ENCODE measurements around the gene PCTP. TPM values are rescaled to one million over a fixed set of nuclear protein-coding genes. Genes with fewer than 3 reads are reported as not detected.

PCTP gene
- total and polyA plus RNA-seq, 4 donors: 4.9 to 16.9 (median 10.0) TPM

DNA sequence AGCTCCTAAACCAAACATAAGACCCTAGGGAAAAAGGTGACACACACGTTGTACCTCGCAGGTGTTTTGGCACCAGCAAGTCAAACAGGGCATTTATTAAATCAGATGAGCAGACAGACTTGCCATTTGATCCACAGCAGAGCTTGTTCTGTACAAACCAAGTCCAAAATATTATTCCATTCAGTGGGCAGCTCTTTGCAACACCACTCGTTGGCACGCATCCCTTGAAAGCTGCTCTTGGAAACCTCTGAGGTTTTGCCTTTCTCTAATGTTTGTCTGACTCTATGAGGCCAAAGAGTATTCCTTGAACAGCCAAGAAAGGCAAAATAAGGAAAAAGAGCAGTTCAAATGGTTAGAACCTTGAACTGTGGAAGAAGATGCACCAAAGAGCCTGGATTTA is 40.9 kb upstream of the PCTP start:
- DNase-seq: peak in 1 of 2 donors; percentile 53
- Histone ChIP-seq H3K4me1 (ENCODE audit: control insufficient read depth in 1 of 2, insufficient read depth in 2 of 2, low read length in 2 of 2) (peaks cover 3 to 8% of the 10 kb centered on the region in 2 donors), H3K27me3 (ENCODE audit: control insufficient read depth in 1 of 2, insufficient read depth in 2 of 2, low read length in 1 of 2) (no peaks in the 10 kb centered on the region), H3K9me3 (ENCODE audit: control insufficient read depth, low read length) (no peaks in the 10 kb centered on the region), H3K27ac (ENCODE audit: low read depth in 1 of 2, low read length in 2 of 2) (peak overlapping the region; percentile 3 to 45), H3K36me3 (ENCODE audit: control insufficient read depth in 1 of 2, insufficient read depth in 2 of 2, low read length in 1 of 2) (no peaks in the 10 kb centered on the region), H3K4me3 (ENCODE audit: low read length in 2 of 2) (peak overlapping the region in 1 of 2 donors; percentile 43)
- intact Hi-C loops (cut with DNase I): no loop called here
- 5 to 9% methylated on average over 4 of the region's 4 CpGs for WGBS, 2 donors
- peak; percentile 56 for ATAC-seq (ENCODE audit: low FRiP score)

DNA sequence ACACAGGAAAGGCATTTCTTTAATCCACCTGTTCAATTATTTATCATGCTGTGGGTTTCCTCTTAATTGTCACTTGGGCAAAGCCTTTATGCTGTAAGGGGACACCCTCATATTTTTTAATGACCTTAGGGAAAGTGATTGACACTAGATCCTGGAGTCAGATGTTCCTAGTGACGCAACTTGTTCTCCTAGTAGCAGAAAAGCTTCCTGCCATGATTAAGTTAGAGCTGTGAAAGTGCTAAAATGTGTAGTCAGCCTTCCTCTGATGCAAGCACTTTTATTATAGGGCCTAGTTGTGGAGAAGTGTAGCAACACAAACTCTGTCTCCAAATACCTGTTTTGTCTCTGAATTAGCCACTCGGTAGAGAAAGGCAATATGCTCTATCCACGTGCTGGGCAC is 40.4 kb upstream of the PCTP start:
- WGBS, 2 donors: 8 to 12% methylated on average over 3 of the region's 3 CpGs

DNA sequence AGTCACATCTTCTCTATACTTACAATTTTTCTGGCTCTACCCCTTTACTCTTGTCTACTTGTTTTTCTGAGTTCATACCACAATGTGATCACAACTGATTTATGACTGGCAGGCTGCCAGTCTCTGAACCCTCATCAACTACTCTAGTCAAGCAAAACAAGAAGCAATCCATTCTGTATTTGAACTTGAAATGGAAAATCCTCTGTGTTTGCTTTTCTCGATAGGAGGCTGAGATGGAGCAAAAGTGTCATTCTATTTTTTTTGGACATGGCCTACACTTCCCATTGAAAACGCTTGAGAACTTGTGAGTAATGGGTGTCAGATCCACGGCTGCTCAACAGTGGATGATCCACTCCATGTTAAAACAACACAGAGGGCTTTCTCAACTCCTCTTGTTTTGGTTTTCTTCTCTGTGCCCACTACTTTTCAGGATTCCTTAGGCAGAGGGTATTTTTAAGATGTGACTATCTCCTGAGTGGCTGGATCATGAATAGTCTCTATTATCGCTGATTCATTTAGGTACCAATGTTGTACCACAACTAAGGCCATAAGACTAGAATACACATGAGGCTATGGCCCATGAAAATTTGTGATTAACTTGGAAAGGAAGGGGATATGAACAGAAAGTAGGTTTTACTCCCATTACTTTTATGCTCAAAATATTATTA is 39.9 kb upstream of the PCTP start:
- WGBS, 2 donors: 23 to 25% methylated on average over 4 of the region's 4 CpGs
- H3K9me3 ChIP-seq (ENCODE audit: control insufficient read depth, low read length): no peaks in the 10 kb centered on the region
- H3K36me3 ChIP-seq (ENCODE audit: control insufficient read depth in 1 of 2, insufficient read depth in 2 of 2, low read length in 1 of 2): no peaks in the 10 kb centered on the region
- ATAC-seq (ENCODE audit: low FRiP score) (peak; percentile 46), DNase-seq (no peak)
- no peak overlapping the region for H3K4me3 ChIP-seq (ENCODE audit: low read length in 2 of 2)
- no peaks in the 10 kb centered on the region for H3K27me3 ChIP-seq (ENCODE audit: control insufficient read depth in 1 of 2, insufficient read depth in 2 of 2, low read length in 1 of 2)
- peak overlapping the region; percentile 8 to 82 for H3K27ac ChIP-seq (ENCODE audit: low read depth in 1 of 2, low read length in 2 of 2)
- intact Hi-C loops (cut with DNase I): no loop called here
- H3K4me1 ChIP-seq (ENCODE audit: control insufficient read depth in 1 of 2, insufficient read depth in 2 of 2, low read length in 2 of 2): peaks cover 3 to 8% of the 10 kb centered on the region in 2 donors

More for the DNA sequence above, 40.4 kb upstream of the PCTP start:
- H3K4me1 ChIP-seq (ENCODE audit: control insufficient read depth in 1 of 2, insufficient read depth in 2 of 2, low read length in 2 of 2): peaks cover 3 to 8% of the 10 kb centered on the region in 2 donors
- H3K4me3 ChIP-seq (ENCODE audit: low read length in 2 of 2): no peak overlapping the region
- H3K27me3 ChIP-seq (ENCODE audit: control insufficient read depth in 1 of 2, insufficient read depth in 2 of 2, low read length in 1 of 2): no peaks in the 10 kb centered on the region
- no peak for DNase-seq
- peak overlapping the region in 1 of 2 donors; percentile 82 for H3K27ac ChIP-seq (ENCODE audit: low read depth in 1 of 2, low read length in 2 of 2)
- ATAC-seq (ENCODE audit: low FRiP score): peak; percentile 67
- H3K9me3 ChIP-seq (ENCODE audit: control insufficient read depth, low read length): no peaks in the 10 kb centered on the region
- H3K36me3 ChIP-seq (ENCODE audit: control insufficient read depth in 1 of 2, insufficient read depth in 2 of 2, low read length in 1 of 2): no peaks in the 10 kb centered on the region
- intact Hi-C loops (cut with DNase I): no loop called here

DNA sequence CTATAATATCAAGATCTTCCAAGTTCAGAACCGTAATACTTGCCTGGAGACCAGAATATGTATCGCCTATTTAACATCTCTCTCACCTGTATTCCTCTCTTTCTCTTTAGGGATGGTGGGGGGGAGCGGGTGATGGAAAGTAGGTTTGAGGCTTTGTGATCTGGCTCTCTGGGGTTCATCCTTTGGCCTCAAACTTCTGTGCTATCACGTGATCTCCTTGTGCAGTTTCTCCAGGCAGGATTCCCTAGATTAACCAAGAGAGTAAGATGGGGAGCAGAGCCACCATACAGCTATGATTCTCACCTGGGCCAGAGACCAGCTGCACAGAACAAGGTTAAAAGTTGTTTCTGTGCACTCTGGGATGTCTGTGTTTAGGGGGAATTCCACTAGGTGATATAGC is 33.4 kb upstream of the PCTP start:
- no peak for DNase-seq
- H3K27me3 ChIP-seq (ENCODE audit: control insufficient read depth in 1 of 2, insufficient read depth in 2 of 2, low read length in 1 of 2): no peaks in the 10 kb centered on the region
- H3K9me3 ChIP-seq (ENCODE audit: control insufficient read depth, low read length): no peaks in the 10 kb centered on the region
- H3K4me3 ChIP-seq (ENCODE audit: low read length in 2 of 2): no peak overlapping the region
- no peaks in the 10 kb centered on the region for H3K36me3 ChIP-seq (ENCODE audit: control insufficient read depth in 1 of 2, insufficient read depth in 2 of 2, low read length in 1 of 2)
- no peak for ATAC-seq (ENCODE audit: low FRiP score)
- intact Hi-C loops (cut with DNase I): loop anchor here (5.0 kb wide), 1 partner anchor 190 kb away; no protein-coding TSS in a partner anchor
- no peaks in the 10 kb centered on the region for H3K4me1 ChIP-seq (ENCODE audit: control insufficient read depth in 1 of 2, insufficient read depth in 2 of 2, low read length in 2 of 2)
- WGBS, 2 donors: 89 to 94% methylated on average over 4 of the region's 4 CpGs
- H3K27ac ChIP-seq (ENCODE audit: low read depth in 1 of 2, low read length in 2 of 2): no peak overlapping the region

DNA sequence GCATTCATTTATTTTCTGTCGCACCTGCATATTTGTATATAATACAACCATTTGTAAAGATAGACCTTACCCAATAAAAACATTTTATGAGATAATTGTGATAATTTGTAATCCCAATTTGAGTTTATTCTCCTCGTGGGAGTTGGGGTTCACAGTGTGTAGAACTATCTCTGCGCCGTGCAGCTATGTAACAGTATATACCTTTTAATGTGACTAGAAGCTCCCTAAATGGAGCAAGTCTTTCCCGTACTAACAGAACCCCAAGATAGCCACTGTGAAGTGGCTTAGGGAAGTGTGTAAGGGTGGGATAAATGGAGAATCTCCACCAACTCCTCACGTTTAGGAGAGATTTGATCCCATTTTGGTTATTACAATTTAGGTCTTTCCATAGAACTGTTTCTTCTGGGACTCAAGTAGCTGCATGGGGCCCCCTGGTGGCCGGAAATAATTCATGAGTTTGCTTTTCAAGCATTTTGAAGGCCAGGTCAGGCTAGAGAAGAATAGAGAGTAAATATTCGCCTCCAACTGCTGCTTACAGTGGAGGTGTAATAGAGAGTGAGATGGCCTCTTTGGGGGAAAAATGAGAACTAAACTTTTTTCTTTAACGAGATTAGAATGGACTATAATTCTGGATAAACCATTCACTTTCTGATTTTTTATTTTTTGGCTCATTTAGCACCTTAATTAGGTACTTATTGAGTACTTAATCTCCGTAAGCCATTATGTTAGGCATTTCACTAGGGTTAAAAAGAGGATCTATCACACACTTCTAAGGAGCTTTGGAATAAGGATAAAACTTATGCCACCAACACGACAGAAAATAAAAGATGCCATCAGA is 32.7 kb upstream of the PCTP start:
- DNase-seq (peak; percentile 79 to 90), ATAC-seq (ENCODE audit: low FRiP score) (peak; percentile 76)
- WGBS, 2 donors: 50 to 55% methylated on average over 11 of the region's 11 CpGs
- Histone ChIP-seq H3K27ac (ENCODE audit: low read depth in 1 of 2, low read length in 2 of 2) (no peak overlapping the region), H3K4me1 (ENCODE audit: control insufficient read depth in 1 of 2, insufficient read depth in 2 of 2, low read length in 2 of 2) (no peaks in the 10 kb centered on the region), H3K4me3 (ENCODE audit: low read length in 2 of 2) (no peak overlapping the region), H3K27me3 (ENCODE audit: control insufficient read depth in 1 of 2, insufficient read depth in 2 of 2, low read length in 1 of 2) (no peaks in the 10 kb centered on the region), H3K9me3 (ENCODE audit: control insufficient read depth, low read length) (no peaks in the 10 kb centered on the region), H3K36me3 (ENCODE audit: control insufficient read depth in 1 of 2, insufficient read depth in 2 of 2, low read length in 1 of 2) (no peaks in the 10 kb centered on the region)
- intact Hi-C loops (cut with DNase I): loop anchor here (5.0 kb wide), 1 partner anchor 191 kb away; no protein-coding TSS in a partner anchor

DNA sequence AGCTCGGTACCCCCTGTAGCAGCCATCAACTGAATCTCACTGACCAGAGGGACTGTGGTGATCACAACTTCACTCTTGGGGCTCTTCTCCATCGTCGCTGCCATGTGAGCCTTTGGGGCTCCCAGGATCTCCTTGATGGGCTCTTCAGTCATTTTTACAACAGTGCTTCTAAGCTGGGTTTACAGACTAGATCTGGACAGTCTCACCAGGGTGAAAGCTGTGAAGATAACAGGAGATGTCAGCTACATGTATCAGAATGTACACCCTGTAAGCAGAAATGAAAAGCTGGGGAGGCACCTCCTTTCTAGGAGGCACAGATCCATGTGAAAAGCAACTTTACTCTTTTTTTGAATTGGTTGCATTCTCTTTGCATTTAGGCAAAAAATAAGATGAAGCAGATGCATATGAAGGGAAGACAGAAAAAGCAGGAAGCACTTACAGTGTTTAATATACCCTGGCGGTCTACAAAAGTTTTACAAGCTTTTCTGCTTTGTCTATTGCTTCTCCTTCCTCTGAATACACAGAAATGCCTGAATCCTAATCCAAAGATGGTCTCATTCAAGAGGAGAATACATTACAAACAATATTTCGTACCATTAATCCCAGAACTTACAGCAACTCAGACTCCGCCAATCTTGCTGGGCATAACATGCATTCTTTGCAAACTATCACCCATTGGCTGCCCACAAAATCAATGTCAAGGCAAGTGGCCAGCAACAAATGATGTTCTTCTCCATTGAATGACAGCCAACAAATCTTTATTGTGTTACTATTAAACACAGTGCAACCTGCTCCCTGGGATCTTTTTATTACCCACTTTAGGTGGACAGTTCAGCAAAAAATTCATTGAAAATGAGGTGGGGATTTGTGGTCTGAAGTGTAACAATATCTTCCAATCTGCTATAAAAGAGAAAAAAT is 29.7 kb upstream of the PCTP start:
- WGBS, 2 donors: 94 to 96% methylated on average over 6 of the region's 6 CpGs
- Histone ChIP-seq H3K4me1 (ENCODE audit: control insufficient read depth in 1 of 2, insufficient read depth in 2 of 2, low read length in 2 of 2) (no peaks in the 10 kb centered on the region), H3K27me3 (ENCODE audit: control insufficient read depth in 1 of 2, insufficient read depth in 2 of 2, low read length in 1 of 2) (no peaks in the 10 kb centered on the region), H3K36me3 (ENCODE audit: control insufficient read depth in 1 of 2, insufficient read depth in 2 of 2, low read length in 1 of 2) (no peaks in the 10 kb centered on the region), H3K4me3 (ENCODE audit: low read length in 2 of 2) (no peak overlapping the region), H3K9me3 (ENCODE audit: control insufficient read depth, low read length) (no peaks in the 10 kb centered on the region), H3K27ac (ENCODE audit: low read depth in 1 of 2, low read length in 2 of 2) (no peak overlapping the region)
- DNase-seq (no peak), ATAC-seq (ENCODE audit: low FRiP score) (no peak)
- intact Hi-C loops (cut with DNase I): no loop called here

DNA sequence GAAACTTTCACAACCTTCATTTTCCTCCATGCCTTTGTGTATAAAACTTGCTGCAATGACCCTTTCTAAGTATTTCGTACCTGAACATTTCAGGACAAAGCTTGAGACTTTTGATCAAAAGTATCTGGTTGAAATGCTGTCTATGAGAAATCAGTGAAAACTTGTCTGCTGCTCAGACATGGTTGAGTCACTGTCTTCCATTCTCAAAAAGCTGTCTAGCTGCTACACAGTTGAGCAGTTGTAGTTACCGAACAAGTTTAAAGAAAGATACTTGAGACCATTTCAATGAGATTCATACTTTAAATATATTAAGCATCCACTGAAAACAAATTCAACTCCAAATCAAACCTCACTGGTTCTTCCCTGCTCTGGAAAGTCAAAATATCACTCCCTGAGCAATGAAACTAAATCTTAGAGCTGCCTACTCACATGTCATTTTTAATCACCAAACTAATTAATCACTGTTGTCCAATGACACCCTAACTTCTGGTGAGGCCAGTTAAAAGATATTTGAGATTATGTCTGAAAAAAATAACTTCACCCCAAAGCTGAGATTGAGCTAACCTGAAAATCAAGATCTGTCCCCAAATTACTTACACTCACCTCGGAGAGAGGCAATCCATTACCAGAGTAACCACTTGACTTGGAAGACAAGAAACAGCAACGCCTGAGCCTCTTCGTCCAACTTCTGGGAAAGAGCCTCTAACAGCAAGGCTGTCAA is 28.7 kb upstream of the PCTP start:
- Histone ChIP-seq H3K9me3 (ENCODE audit: control insufficient read depth, low read length) (no peaks in the 10 kb centered on the region), H3K4me1 (ENCODE audit: control insufficient read depth in 1 of 2, insufficient read depth in 2 of 2, low read length in 2 of 2) (no peaks in the 10 kb centered on the region), H3K36me3 (ENCODE audit: control insufficient read depth in 1 of 2, insufficient read depth in 2 of 2, low read length in 1 of 2) (no peaks in the 10 kb centered on the region), H3K4me3 (ENCODE audit: low read length in 2 of 2) (peak overlapping the region; percentile 36 to 62), H3K27ac (ENCODE audit: low read depth in 1 of 2, low read length in 2 of 2) (no peak overlapping the region), H3K27me3 (ENCODE audit: control insufficient read depth in 1 of 2, insufficient read depth in 2 of 2, low read length in 1 of 2) (no peaks in the 10 kb centered on the region)
- 23 to 28% methylated on average over 5 of the region's 5 CpGs for WGBS, 2 donors
- ATAC-seq (ENCODE audit: low FRiP score) (no peak), DNase-seq (no peak)
- intact Hi-C loops (cut with DNase I): no loop called here

Measured in aorta (tissue), 5 donors.